GM12878 (cell line): ENCODE results near the gene ALAS1. TPM values are rescaled to one million over a fixed set of nuclear protein-coding genes. Genes with fewer than 3 reads are reported as not detected.

Experiments
- ATF2 ChIP-seq: IDR thresholded peaks from 2 replicates; pipeline ENCODE4 v1.6.1; 2012; ENCODE audit warnings: low read length, inconsistent platforms
- BRCA1 ChIP-seq: IDR thresholded peaks from 2 replicates; pipeline ENCODE4 v1.6.1; 2011; ENCODE audit warnings: low read depth, low read length, improper control_type of control experiment
- CBX5 ChIP-seq: sonication (generic); IDR thresholded peaks from 2 replicates; pipeline ENCODE4 v1.6.1; 2016; ENCODE audit warnings: low read depth, moderate library complexity, mild to moderate bottlenecking, inconsistent platforms
- CEBPB ChIP-seq, 2 experiments: fragments of 150-350 bp in 1 of 2; IDR thresholded peaks; 2 replicates each; pipeline ENCODE4 v1.6.1; 2012 to 2014; ENCODE audit warnings: low read depth in 2 of 2, low read length in 2 of 2, borderline replicate concordance in 1 of 2, inconsistent platforms in 1 of 2
- E2F4 ChIP-seq: IDR thresholded peaks from 2 replicates; pipeline ENCODE4 v1.6.1; 2012; ENCODE audit warnings: low read depth, low read length, improper control_type of control experiment
- E2F8 ChIP-seq: fragments of 450-650 bp; IDR thresholded peaks from 2 replicates; pipeline ENCODE4 v1.6.1; 2018; ENCODE audit warnings: mild to moderate bottlenecking, low read depth, moderate library complexity; ENCODE audit not compliant: partially characterized antibody
- ELK1 ChIP-seq: IDR thresholded peaks from 2 replicates; pipeline ENCODE4 v1.6.1; 2012; ENCODE audit warnings: low read depth, low read length, improper control_type of control experiment
- HDAC2 ChIP-seq: fragments of 200-600 bp; sonication (generic); IDR thresholded peaks from 2 replicates; pipeline ENCODE4 v1.6.1; 2017
- MLLT1 ChIP-seq: fragments of 450-650 bp; IDR thresholded peaks from 2 replicates; pipeline ENCODE4 v1.6.1; 2016; ENCODE audit warnings: mild to moderate bottlenecking
- MYC ChIP-seq: IDR thresholded peaks from 2 replicates; pipeline ENCODE4 v1.6.1; 2011; ENCODE audit warnings: mild to moderate bottlenecking, low read length, moderate library complexity, inconsistent platforms; ENCODE audit not compliant: insufficient read depth, insufficient replicate concordance, insufficient read length, severe bottlenecking
- NFXL1 ChIP-seq: fragments of 450-650 bp; IDR thresholded peaks from 2 replicates; pipeline ENCODE4 v1.6.1; 2017; ENCODE audit warnings: antibody characterized with exemption, mild to moderate bottlenecking, borderline replicate concordance
- POLR2A ChIP-seq: IDR thresholded peaks from 2 replicates; pipeline ENCODE4 v1.6.1; 2011; ENCODE audit warnings: low read depth, mild to moderate bottlenecking, low read length
- SMAD5 ChIP-seq: IDR thresholded peaks from 2 replicates; pipeline ENCODE4 v1.6.1; 2016; ENCODE audit warnings: antibody characterized with exemption, low read depth
- SMARCA5 ChIP-seq: fragments of 450-650 bp; IDR thresholded peaks from 2 replicates; pipeline ENCODE4 v1.6.1; 2017; ENCODE audit warnings: mild to moderate bottlenecking
- TBL1XR1 ChIP-seq: IDR thresholded peaks from 2 replicates; pipeline ENCODE4 v1.6.1; 2012; ENCODE audit warnings: low read depth, low read length, improper control_type of control experiment
- ZBTB40 ChIP-seq: fragments of 450-650 bp; IDR thresholded peaks from 2 replicates; pipeline ENCODE4 v1.6.1; 2016; ENCODE audit warnings: mild to moderate bottlenecking, moderate library complexity, borderline replicate concordance
- polyA plus RNA-seq, 11 experiments: library from polyadenylated mRNA; depleted of rRNA in 4 of 11; unstranded in 6 of 11; stranded (reverse) in 5 of 11; fragments of >200 nt; fragmentation: Nextera tagmentation in 4 of 11; fragmentation: Illumina TruSeq in 1 of 11; extraction: Ambion mirVana in 4 of 11; extraction: Trizol in 1 of 11; gene quantifications; 1 replicate in 1 of 11; 2 replicates in 10 of 11; pipeline versions ENCODE4 v1.2.1 to v1.2.3, GENCODE V29; 2011 to 2016; ENCODE audit warnings: inconsistent platforms in 2 of 11, missing spikeins in 2 of 11, low read depth in 1 of 11
- total RNA-seq, 4 experiments: library from RNA; depleted of rRNA in 3 of 4; stranded (reverse); fragments of >200 nt in 3 of 4; fragmentation: Illumina TruSeq in 1 of 4; extraction: Trizol in 1 of 4; gene quantifications; 2 replicates each; pipeline versions ENCODE4 v1.2.1 to v1.2.3, GENCODE V29; 2013 to 2021

Gene ALAS1
- total and polyA plus RNA-seq, 10 of the 15 experiments (the other 5 are each of a cell fraction or from before 2014, with no cell fraction given) = 69.9 to 115 (median 94.1) TPM

GRCh38 chr3:52253314-52254304, 55.6 kb downstream of the ALAS1 start (continued):
- TF ChIP-seq ELK1 = no peak
- peak; percentile 81 for TF ChIP-seq MLLT1
- peak; percentile 71; the same call in 1 of the 2 replicates for TF ChIP-seq CBX5
- peak; percentile 79; the same call in 1 of the 2 replicates for TF ChIP-seq ATF2
- no peak for TF ChIP-seq NFXL1
- no peak for TF ChIP-seq MYC
- TF ChIP-seq BRCA1 = no peak
- no peak for TF ChIP-seq SMAD5
- TF ChIP-seq CEBPB (IDR thresholded peaks at IDR 0.05; ENCODE audit: borderline replicate concordance in 1 of 2, low read depth in 2 of 2, low read length in 2 of 2) = no peak
- TF ChIP-seq SMARCA5 = no peak
- TF ChIP-seq POLR2A = peak; percentile 75
- TF ChIP-seq E2F8 = no peak
- no peak; the same call in 1 of the 2 replicates for TF ChIP-seq ZBTB40
- no peak for TF ChIP-seq HDAC2
- no peak for TF ChIP-seq E2F4
- TF ChIP-seq TBL1XR1 = no peak
